ENCODE data around the gene CEP112.
"Not testable (repeated sequence)": the region's sequence is repeated elsewhere in the genome, so short reads cannot be mapped to it uniquely, and the experiment has no call there.

Gene CEP112

GRCh38 chr17:65865715-65866425 lies 326.1 kb downstream of the CEP112 start:
- DNase-seq, result no peak

GRCh38 chr17:65864394-65864793 lies 327.5 kb downstream of the CEP112 start:
- no peak for DNase-seq

DNA sequence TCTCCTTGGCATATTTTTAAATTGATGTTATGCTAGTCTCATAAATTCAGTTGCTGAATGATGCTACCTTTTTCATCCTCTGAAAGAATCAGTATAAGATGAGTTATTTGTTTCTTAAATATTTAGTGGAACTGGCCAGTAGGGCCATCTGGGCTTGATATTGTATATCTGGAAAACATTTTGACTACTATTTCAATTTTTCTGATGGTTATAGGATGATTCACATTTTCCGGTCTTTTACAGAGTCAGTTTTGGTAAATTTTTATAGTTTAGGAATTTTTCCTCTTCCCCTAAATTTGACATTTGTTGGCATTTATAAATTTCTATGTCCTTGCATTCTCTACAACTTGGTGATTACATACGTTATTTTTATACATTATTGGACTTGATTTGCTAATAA lies 334.2 kb downstream of the CEP112 start:
- DNase-seq, result no peak

DNA sequence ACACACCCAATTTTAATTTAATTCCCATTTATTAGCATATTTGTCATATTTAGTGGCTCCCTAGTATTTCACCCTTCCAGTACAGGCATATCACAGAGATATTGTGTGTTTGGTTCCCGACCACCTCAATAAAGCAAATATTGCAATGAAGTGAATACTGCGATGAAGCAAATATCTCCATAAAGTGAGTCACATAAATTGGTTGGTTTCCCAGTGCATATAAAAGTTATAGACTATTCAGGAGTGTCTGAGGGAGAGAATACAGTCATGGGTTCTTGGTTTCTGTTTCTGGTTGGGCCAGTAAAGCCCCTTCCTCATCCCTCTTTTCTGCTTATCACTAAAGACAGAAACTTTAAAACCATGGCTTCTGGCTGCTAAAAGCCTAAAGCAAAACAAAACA lies 335.1 kb downstream of the CEP112 start:
- DNase-seq, result no peak

DNA sequence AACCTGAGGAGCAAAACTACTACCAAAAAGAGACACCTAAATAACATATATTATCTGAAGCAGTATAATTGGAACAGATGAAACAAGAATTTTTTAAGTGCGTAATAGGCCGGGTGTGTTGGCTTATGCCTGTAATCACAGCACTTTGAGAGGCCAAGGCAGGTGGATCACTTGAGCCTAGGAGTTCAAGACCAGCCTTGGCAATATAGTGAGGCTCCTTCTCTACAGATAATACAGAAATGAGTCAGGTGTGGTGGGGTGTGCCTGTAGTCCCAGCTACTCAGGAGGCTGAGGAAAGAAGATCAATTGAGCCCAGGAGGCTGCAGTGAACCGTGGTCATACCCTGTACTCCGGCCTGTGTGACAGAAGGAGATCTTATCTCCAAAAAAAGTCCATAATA lies 336.3 kb downstream of the CEP112 start:
- no peak for DNase-seq

DNA sequence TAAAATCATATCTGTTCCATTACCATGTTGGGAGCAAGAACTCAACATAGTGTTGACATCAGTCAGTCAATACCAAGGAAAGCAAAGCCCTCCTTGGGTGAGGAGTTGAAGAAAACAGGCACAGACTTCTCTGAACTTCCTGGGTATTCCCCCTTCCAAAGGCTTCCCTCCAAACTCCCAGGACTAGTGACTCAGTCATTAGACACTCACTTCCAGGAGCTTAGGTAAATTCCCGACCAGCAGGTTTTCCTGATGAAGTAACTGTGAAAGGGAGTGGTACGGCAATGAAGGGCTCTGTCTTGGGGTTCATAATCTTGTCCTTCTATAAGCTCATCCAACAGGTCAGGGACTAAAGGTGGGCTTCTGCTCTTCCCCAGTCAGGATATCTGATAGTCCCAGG lies 336.7 kb downstream of the CEP112 start:
- no peak for DNase-seq

GRCh38 chr17:65853816-65854215 lies 338.1 kb downstream of the CEP112 start:
- DNase-seq, result no peak

GRCh38 chr17:65852911-65853310 lies 339.0 kb downstream of the CEP112 start:
- no peak for DNase-seq

- DNase-seq, result no peak
Observed at GRCh38 chr17:65851965-65852736, 339.8 kb downstream of the CEP112 start.

DNA sequence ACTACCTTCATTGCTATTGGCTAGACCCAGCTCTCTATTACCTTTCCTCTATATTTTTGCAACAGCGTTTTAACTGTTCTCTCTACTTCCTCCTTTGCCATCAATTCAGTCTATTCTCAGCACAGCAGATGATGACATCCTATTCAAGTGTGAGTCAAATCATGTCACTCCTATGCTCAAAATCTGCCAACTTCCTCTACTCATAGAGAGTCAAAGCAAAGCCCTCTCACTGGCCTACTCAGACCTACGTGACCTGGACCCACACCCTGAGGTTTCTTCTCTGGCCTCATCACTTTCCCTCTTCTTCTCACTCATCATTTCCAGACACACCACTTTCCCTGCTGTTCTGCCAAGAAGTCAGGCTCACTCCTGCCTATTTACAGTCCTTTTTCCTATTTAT lies 341.4 kb downstream of the CEP112 start:
- no peak for DNase-seq

DNA sequence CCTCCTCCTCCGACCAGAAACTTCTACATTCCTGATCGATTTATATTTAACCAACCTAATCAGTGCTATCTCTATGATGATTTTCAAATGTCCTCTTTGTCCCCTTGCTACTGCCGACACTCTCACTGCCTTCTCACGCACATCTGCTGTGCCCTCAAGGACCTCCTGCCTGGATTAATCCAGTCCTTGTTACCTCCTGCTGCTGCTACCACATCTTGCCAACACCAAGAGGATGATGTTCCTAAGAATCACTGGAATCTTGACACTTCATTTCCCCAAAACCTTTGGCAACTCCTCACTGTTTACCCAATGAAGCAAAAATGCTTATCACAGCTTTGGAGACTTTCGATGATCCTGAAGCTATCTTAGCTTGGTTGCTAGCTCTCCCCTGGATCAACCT lies 343.2 kb downstream of the CEP112 start:
- DNase-seq, result no peak

- DNase-seq, result no peak
Observed at GRCh38 chr17:65841089-65841488, 350.8 kb downstream of the CEP112 start.

DNA sequence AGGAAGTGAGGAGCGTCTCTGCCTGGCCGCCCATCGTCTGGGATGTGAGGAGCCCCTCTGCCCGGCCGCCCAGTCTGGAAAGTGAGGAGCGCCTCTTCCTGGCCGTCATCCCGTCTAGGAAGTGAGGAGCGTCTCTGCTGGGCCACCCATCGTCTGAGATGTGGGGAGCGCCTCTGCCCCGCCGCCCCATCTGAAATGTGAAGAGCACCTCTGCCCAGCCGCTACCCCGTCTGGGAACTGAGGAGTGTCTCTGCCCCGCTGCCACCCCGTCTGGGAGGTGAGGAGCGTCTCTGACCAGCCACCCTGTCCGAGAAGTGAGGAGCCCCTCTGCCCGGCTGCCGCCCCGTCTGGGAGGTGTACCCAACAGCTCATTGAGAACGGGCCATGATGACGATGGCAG lies 354.7 kb downstream of the CEP112 start:
- not testable (repeated sequence) for DNase-seq

DNA sequence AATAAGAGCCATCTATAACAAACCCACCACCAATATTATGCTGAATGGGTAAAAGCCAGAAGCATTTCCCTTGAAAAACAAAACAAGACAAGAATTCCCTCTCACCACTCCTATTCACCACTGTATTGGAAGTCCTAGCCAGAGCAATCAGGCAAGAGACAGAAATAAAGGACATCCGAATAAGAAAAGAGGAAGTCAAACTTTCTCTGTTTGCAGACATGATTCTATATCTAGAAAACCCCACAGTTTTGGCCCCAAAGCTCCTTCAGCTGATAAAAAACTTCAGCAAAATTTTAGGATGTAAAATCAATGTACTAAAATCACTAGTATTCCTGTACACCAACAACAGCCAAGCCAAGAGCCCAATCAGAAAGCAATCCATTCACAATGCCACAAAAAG lies 358.7 kb downstream of the CEP112 start:
- no peak for DNase-seq

- DNase-seq, result no peak
Observed at GRCh38 chr17:65830356-65830755, 361.6 kb downstream of the CEP112 start.

DNA sequence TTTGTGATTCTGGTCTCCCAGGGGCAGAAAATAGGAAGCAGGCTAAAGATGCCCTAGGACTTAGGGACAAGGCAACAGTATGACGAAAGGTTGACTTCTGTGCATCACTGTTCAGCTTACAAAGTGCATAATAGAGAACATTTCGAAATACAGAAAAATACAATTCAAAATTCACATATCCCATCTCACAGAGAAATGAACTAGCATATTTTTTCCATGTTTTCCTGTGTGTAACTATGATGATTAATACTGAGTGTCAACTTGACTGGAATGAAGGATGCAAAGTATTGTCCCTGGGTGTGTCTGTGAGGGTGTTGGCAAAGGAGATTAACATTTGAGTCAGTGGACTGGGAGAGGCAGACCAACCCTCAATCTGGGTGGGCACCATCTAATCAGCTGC lies 365.4 kb downstream of the CEP112 start:
- DNase-seq, result not testable (repeated sequence)

DNA sequence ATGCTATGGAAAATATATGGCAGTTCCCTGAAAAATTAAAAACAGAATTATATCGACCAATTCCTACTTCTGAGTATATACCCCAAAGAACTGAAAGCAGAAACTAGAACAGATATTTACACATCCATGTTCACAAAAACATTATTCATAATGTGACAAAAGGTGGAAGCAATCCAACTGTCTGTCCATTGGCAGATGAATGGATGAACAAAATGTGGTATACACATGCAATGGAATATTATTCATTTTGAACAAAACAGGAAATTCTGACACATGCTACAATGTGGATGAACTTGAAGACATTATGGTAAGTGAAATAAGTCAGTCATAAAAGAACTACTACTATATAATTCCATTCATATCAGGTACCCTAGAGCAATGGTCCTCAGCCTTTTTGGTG lies 367.0 kb downstream of the CEP112 start:
- DNase-seq, result no peak

GRCh38 chr17:65823713-65824112 lies 368.2 kb downstream of the CEP112 start:
- DNase-seq, result no peak

DNA sequence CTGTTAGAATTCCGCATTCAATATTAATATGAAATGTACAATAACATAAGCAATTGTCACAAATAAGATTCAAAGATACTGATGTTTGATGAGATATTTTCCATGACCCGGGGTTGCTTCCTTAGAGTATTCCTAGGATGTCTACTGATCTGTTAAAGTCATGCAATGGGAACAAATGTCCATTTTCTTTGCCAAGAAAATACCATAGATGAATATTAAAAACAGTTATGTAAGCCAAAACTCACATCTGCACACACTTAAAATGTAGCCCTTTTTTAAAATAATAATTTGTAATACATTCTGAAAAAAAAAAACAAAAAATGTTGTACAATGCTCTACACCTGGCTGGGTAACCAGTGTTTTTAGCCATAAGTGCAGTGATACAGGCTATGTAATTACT lies 371.1 kb downstream of the CEP112 start:
- DNase-seq, result no peak

GRCh38 chr17:65820306-65820705 lies 371.6 kb downstream of the CEP112 start:
- no peak for DNase-seq

DNA sequence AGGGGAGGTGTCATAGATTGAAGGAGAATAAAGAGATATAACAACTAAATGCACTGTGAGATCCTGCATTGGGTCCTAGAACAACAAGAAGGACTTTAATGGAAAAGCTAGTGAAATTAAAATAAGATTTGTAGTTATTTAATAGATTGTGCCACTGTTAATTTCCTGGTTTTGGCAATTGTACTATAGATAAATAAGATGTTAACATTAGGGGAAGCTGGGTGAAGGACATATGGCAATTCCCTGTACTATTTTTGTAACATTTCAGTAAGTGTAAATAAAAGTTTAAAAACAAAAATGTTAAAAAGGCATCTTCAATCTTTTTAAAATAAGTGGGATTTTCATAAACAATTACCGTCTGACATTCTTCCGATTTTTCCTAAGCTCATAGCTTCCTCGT lies 372.1 kb downstream of the CEP112 start:
- DNase-seq, result no peak

- DNase-seq, result no peak
Observed at GRCh38 chr17:65817951-65818350, 374.0 kb downstream of the CEP112 start.

- no peak for DNase-seq
Observed at GRCh38 chr17:65814418-65814817, 377.5 kb downstream of the CEP112 start.

DNA sequence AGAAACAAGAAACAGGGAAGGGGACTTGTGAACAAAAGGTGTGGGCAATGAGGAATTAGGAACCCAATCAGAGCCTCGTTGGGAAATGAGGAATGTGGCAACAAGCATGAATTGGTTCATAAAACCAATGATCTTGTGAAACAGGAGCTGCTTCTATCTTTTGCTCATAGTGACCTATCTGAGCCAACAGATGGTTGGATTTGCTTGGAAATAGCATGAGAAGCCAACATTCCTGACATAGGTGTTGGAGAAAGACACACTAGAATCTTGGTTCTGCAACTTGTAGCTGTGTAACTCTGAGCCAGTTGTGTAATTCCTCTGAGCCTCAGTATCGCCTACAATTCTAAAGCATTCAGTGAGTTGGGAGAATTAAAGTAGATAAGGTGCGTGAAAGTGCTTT lies 378.6 kb downstream of the CEP112 start:
- no peak for DNase-seq

- DNase-seq, result no peak
Observed at GRCh38 chr17:65811043-65811442, 380.9 kb downstream of the CEP112 start.

Measured in CD4-positive, alpha-beta T cell treated with Interleukin-4 for 4 hours (primary cell).